BLaER1 (cell line): ENCODE data around the gene EYS.

Experiments
- H3K27ac ChIP-seq: shearing (Covaris generic); formaldehyde crosslinking; 2 replicates; pipeline ENCODE4 v1.8.1; 2022
- H3K27me3 ChIP-seq: shearing (Covaris generic); formaldehyde crosslinking; 2 replicates; pipeline ENCODE4 v1.8.1; 2022
- H3K36me3 ChIP-seq: shearing (Covaris generic); formaldehyde crosslinking; 2 replicates; pipeline ENCODE4 v1.8.1; 2022
- H3K4me1 ChIP-seq: shearing (Covaris generic); formaldehyde crosslinking; 2 replicates; pipeline ENCODE4 v1.8.1; 2022
- H3K4me2 ChIP-seq: shearing (Covaris generic); formaldehyde crosslinking; 2 replicates; pipeline ENCODE4 v1.8.1; 2022
- H3K4me3 ChIP-seq: shearing (Covaris generic); formaldehyde crosslinking; 2 replicates; pipeline ENCODE4 v1.8.1; 2022
- H3K9ac ChIP-seq: shearing (Covaris generic); formaldehyde crosslinking; 2 replicates; pipeline ENCODE4 v1.8.1; 2022
- H3K9me3 ChIP-seq: shearing (Covaris generic); formaldehyde crosslinking; 2 replicates; pipeline ENCODE4 v1.8.1; 2022
- H4K20me1 ChIP-seq: shearing (Covaris generic); formaldehyde crosslinking; 2 replicates; pipeline ENCODE4 v1.8.1; 2022
- Cebpa-rat ChIP-seq: shearing (Covaris generic); IDR thresholded peaks from 2 replicates; pipeline ENCODE4 v1.8.1; 2022

The EYS gene

GRCh38 chr6:64732888-64733287, 974.1 kb downstream of the EYS start:
- Histone ChIP-seq H3K9me3 (no peaks in the 10 kb centered on the region), H3K4me3 (no peak overlapping the region), H3K9ac (no peak overlapping the region), H3K4me2 (no peak overlapping the region), H4K20me1 (no peaks in the 10 kb centered on the region), H3K4me1 (no peaks in the 10 kb centered on the region), H3K36me3 (no peaks in the 10 kb centered on the region), H3K27ac (no peak overlapping the region), H3K27me3 (no peaks in the 10 kb centered on the region)
- TF ChIP-seq Cebpa-rat = no peak

GRCh38 chr6:64729522-64729921, 977.5 kb downstream of the EYS start:
- H3K9me3 ChIP-seq = no peaks in the 10 kb centered on the region
- no peaks in the 10 kb centered on the region for H3K4me1 ChIP-seq
- H3K27me3 ChIP-seq = no peaks in the 10 kb centered on the region
- H3K27ac ChIP-seq = no peak overlapping the region
- no peak overlapping the region for H3K9ac ChIP-seq
- no peaks in the 10 kb centered on the region for H3K36me3 ChIP-seq
- H4K20me1 ChIP-seq = no peaks in the 10 kb centered on the region
- H3K4me3 ChIP-seq = no peak overlapping the region
- no peak overlapping the region for H3K4me2 ChIP-seq
- no peak for TF ChIP-seq Cebpa-rat

- Histone ChIP-seq H3K9ac (no peak overlapping the region), H3K36me3 (no peaks in the 10 kb centered on the region), H3K4me2 (no peak overlapping the region), H3K27me3 (no peaks in the 10 kb centered on the region), H3K4me1 (no peaks in the 10 kb centered on the region), H3K27ac (no peak overlapping the region), H4K20me1 (no peaks in the 10 kb centered on the region), H3K9me3 (no peaks in the 10 kb centered on the region), H3K4me3 (no peak overlapping the region)
- no peak for TF ChIP-seq Cebpa-rat
Observed at GRCh38 chr6:64727075-64727474, 980.0 kb downstream of the EYS start.

- Histone ChIP-seq H3K27me3 (no peaks in the 10 kb centered on the region), H3K4me2 (no peak overlapping the region), H3K4me3 (no peak overlapping the region), H3K9me3 (no peaks in the 10 kb centered on the region), H3K36me3 (no peaks in the 10 kb centered on the region), H3K27ac (no peak overlapping the region), H4K20me1 (no peaks in the 10 kb centered on the region), H3K9ac (no peak overlapping the region), H3K4me1 (no peaks in the 10 kb centered on the region)
- TF ChIP-seq Cebpa-rat = no peak
Observed at GRCh38 chr6:64724091-64724490, 982.9 kb downstream of the EYS start.

GRCh38 chr6:64723327-64724058, 983.5 kb downstream of the EYS start:
- TF ChIP-seq Cebpa-rat = no peak
- no peaks in the 10 kb centered on the region for H3K9me3 ChIP-seq
- H3K4me3 ChIP-seq = no peak overlapping the region
- H3K36me3 ChIP-seq = no peaks in the 10 kb centered on the region
- H4K20me1 ChIP-seq = no peaks in the 10 kb centered on the region
- H3K9ac ChIP-seq = no peak overlapping the region
- H3K4me1 ChIP-seq = no peaks in the 10 kb centered on the region
- no peaks in the 10 kb centered on the region for H3K27me3 ChIP-seq
- no peak overlapping the region for H3K27ac ChIP-seq
- H3K4me2 ChIP-seq = no peak overlapping the region

- no peaks in the 10 kb centered on the region for H4K20me1 ChIP-seq
- H3K4me2 ChIP-seq = no peak overlapping the region
- H3K4me3 ChIP-seq = no peak overlapping the region
- no peaks in the 10 kb centered on the region for H3K27me3 ChIP-seq
- no peaks in the 10 kb centered on the region for H3K36me3 ChIP-seq
- no peak overlapping the region for H3K27ac ChIP-seq
- no peak for TF ChIP-seq Cebpa-rat
- H3K4me1 ChIP-seq = no peaks in the 10 kb centered on the region
- H3K9me3 ChIP-seq = no peaks in the 10 kb centered on the region
- no peak overlapping the region for H3K9ac ChIP-seq
Observed at GRCh38 chr6:64721865-64722264, 985.2 kb downstream of the EYS start.

GRCh38 chr6:64717281-64717680, 989.7 kb downstream of the EYS start:
- H3K4me2 ChIP-seq = no peak overlapping the region
- no peaks in the 10 kb centered on the region for H3K36me3 ChIP-seq
- no peaks in the 10 kb centered on the region for H4K20me1 ChIP-seq
- H3K4me3 ChIP-seq = no peak overlapping the region
- H3K9ac ChIP-seq = no peak overlapping the region
- no peaks in the 10 kb centered on the region for H3K4me1 ChIP-seq
- no peaks in the 10 kb centered on the region for H3K27me3 ChIP-seq
- H3K27ac ChIP-seq = no peak overlapping the region
- TF ChIP-seq Cebpa-rat = no peak
- H3K9me3 ChIP-seq = no peaks in the 10 kb centered on the region

GRCh38 chr6:64715624-64716023, 991.4 kb downstream of the EYS start:
- H3K4me2 ChIP-seq = no peak overlapping the region
- H3K9ac ChIP-seq = no peak overlapping the region
- H3K36me3 ChIP-seq = no peaks in the 10 kb centered on the region
- no peak overlapping the region for H3K27ac ChIP-seq
- H3K9me3 ChIP-seq = no peaks in the 10 kb centered on the region
- H3K4me3 ChIP-seq = no peak overlapping the region
- H3K4me1 ChIP-seq = no peaks in the 10 kb centered on the region
- H3K27me3 ChIP-seq = no peaks in the 10 kb centered on the region
- H4K20me1 ChIP-seq = no peaks in the 10 kb centered on the region
- TF ChIP-seq Cebpa-rat = no peak

GRCh38 chr6:64714073-64714472, 993.0 kb downstream of the EYS start:
- Histone ChIP-seq H3K9me3 (no peaks in the 10 kb centered on the region), H3K27ac (no peak overlapping the region), H3K36me3 (no peaks in the 10 kb centered on the region), H4K20me1 (no peaks in the 10 kb centered on the region), H3K9ac (no peak overlapping the region), H3K4me1 (no peaks in the 10 kb centered on the region), H3K4me2 (no peak overlapping the region), H3K27me3 (no peaks in the 10 kb centered on the region), H3K4me3 (no peak overlapping the region)
- TF ChIP-seq Cebpa-rat = no peak

GRCh38 chr6:64713175-64713574, 993.9 kb downstream of the EYS start:
- Histone ChIP-seq H3K36me3 (no peaks in the 10 kb centered on the region), H3K4me1 (no peaks in the 10 kb centered on the region), H3K27me3 (no peaks in the 10 kb centered on the region), H4K20me1 (no peaks in the 10 kb centered on the region), H3K4me2 (no peak overlapping the region), H3K4me3 (no peak overlapping the region), H3K9me3 (no peaks in the 10 kb centered on the region), H3K27ac (no peak overlapping the region), H3K9ac (no peak overlapping the region)
- no peak for TF ChIP-seq Cebpa-rat

- Histone ChIP-seq H3K27me3 (no peaks in the 10 kb centered on the region), H3K27ac (no peak overlapping the region), H3K9me3 (no peaks in the 10 kb centered on the region), H3K36me3 (no peaks in the 10 kb centered on the region), H3K4me3 (no peak overlapping the region), H4K20me1 (no peaks in the 10 kb centered on the region), H3K4me1 (no peaks in the 10 kb centered on the region), H3K9ac (no peak overlapping the region), H3K4me2 (no peak overlapping the region)
- TF ChIP-seq Cebpa-rat = no peak
Observed at GRCh38 chr6:64712606-64713005, 994.4 kb downstream of the EYS start.
